Lower leg skin (tissue), 4 donors: ENCODE results near the gene SYNGR2. TPM values are rescaled to one million over a fixed set of nuclear protein-coding genes. Genes with fewer than 3 reads are reported as not detected.
A peak's percentile ranks its signal among the peaks of the same experiment; 100 is the strongest.

Experiments used
- DNase-seq, 2 donors: peaks; one replicate each; pipeline ENCODE4 v3.0.0-alpha.2; 2019; ENCODE audit warnings: low spot score in 2 of 2
- H3K4me3 ChIP-seq: fragments of 200-600 bp; sonication (generic); 2 replicates; pipeline ENCODE4 v1.5.1; 2017; ENCODE audit warnings: mild to moderate bottlenecking, low read depth; ENCODE audit not compliant: poor library complexity, severe bottlenecking
- POLR2A ChIP-seq, 2 donors: fragments of 450-650 bp; IDR thresholded peaks; one replicate each; pipeline ENCODE4 v1.6.1; 2016 to 2017; ENCODE audit warnings: antibody characterized with exemption in 2 of 2, mild to moderate bottlenecking in 1 of 2, moderate library complexity in 1 of 2
- WGBS, 2 donors: methylation state at CpG; one replicate each; pipeline ENCODE4 v1.1.5; 2018; 5-methylcytosine and 5-hydroxymethylcytosine counted together
- intact Hi-C: fragments of 100-400 bp; cut with DNase I; formaldehyde crosslinking; loops from one replicate; pipeline ENCODE4 v1.15.0; 2023; ENCODE audit warnings: low total_unique reads
- total RNA-seq, 4 donors: library from RNA; depleted of rRNA; stranded (reverse); fragments of >200 nt; gene quantifications; one replicate each; pipeline ENCODE4 v1.1.0, GENCODE V29; 2016
- TF ChIP-seq, protein P1 (sequence below), 3 donors: fragments of 450-650 bp; IDR thresholded peaks; one replicate each; pipeline ENCODE4 v1.5.1; 2016; ENCODE audit warnings: antibody characterized with exemption in 3 of 3, mild to moderate bottlenecking in 3 of 3, moderate library complexity in 2 of 3

The SYNGR2 gene
- total RNA-seq, 4 donors from 2014 or later: 97.9 to 169 (median 144) TPM

GRCh38 chr17:78128551-78129350 lies 39.6 kb upstream of the SYNGR2 start, which contains the start of gene TMC6:
TMC6 (minus strand) TSS chr17:78128755; CDS start chr17:78126832, 1,923 bp downstream.
- WGBS, 2 donors: 3 to 12% methylated on average over 25 to 47 of the region's 54 CpGs
- peak in 1 of 2 donors; percentile 89 for DNase-seq
- peak within 1 kb of the TSS; percentile 65 for H3K4me3 ChIP-seq
- TF ChIP-seq, protein P1, sequence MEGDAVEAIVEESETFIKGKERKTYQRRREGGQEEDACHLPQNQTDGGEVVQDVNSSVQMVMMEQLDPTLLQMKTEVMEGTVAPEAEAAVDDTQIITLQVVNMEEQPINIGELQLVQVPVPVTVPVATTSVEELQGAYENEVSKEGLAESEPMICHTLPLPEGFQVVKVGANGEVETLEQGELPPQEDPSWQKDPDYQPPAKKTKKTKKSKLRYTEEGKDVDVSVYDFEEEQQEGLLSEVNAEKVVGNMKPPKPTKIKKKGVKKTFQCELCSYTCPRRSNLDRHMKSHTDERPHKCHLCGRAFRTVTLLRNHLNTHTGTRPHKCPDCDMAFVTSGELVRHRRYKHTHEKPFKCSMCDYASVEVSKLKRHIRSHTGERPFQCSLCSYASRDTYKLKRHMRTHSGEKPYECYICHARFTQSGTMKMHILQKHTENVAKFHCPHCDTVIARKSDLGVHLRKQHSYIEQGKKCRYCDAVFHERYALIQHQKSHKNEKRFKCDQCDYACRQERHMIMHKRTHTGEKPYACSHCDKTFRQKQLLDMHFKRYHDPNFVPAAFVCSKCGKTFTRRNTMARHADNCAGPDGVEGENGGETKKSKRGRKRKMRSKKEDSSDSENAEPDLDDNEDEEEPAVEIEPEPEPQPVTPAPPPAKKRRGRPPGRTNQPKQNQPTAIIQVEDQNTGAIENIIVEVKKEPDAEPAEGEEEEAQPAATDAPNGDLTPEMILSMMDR (IDR thresholded peaks at IDR 0.05): no peak
- intact Hi-C loops: no loop called here

GRCh38 chr17:78129351-78130089 lies 38.9 kb upstream of the SYNGR2 start:
- 70 to 77% methylated on average over 4 of the region's 4 CpGs for WGBS, 2 donors
- DNase-seq: no peak
- no peak overlapping the region for H3K4me3 ChIP-seq
- intact Hi-C loops: no loop called here
- TF ChIP-seq, protein P1 (IDR thresholded peaks at IDR 0.05): no peak
- TF ChIP-seq POLR2A (IDR thresholded peaks at IDR 0.05): no peak

- TF ChIP-seq, protein P1 (IDR thresholded peaks at IDR 0.05): no peak
- no peak for TF ChIP-seq POLR2A (IDR thresholded peaks at IDR 0.05)
- intact Hi-C loops: no loop called here
- no peak overlapping the region for H3K4me3 ChIP-seq
- WGBS, 2 donors: 44 to 50% methylated on average over 5 of the region's 5 CpGs
- DNase-seq: no peak
Observed at GRCh38 chr17:78130090-78130436, 38.3 kb upstream of the SYNGR2 start.

DNA sequence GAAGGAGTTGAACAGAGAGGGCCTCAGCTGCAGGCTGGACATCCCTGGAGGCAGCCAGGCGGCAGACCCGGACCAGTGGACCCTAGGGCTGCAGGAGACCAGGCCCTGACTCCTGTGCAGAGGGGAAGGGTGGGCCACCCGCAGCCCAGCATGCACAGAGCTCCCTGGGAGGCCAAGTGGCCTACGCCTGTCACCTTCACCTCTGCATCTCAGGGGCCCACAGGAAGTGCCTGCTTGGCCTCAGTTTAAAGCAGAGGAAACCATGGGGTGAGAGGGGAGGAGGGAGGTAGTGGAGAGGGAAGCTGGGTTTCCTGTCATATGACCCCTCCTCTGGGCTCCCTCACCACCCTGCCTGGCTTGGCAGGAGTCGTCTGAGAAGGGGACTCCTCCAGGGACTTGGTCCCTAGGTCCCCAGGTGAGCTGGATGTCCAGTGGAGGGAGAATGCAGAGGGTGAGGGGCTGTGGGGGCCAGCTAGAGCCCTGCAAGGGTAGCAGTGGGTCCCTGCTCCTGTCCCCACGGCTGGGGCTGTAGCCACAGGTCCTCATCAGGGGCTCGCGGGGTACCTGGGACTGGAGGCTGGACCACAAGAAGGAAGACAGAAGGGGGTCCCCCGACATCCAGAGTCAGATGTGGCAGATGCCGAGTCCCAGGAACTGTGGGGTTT lies 37.8 kb upstream of the SYNGR2 start, which contains the start of gene TMC8:
Gene TMC8 (plus strand): TSS at position 335 of the 665 bp plus-strand sequence. CDS start 818 bp downstream, outside the sequence.
- WGBS, 2 donors: 73 to 80% methylated on average over 9 of the region's 10 CpGs
- intact Hi-C loops: no loop called here
- no peak within 1 kb of the TSS for H3K4me3 ChIP-seq
- DNase-seq: peak in 1 of 2 donors; percentile 87
- TF ChIP-seq, protein P1 (IDR thresholded peaks at IDR 0.05): no peak
- no peak for TF ChIP-seq POLR2A (IDR thresholded peaks at IDR 0.05)

DNA sequence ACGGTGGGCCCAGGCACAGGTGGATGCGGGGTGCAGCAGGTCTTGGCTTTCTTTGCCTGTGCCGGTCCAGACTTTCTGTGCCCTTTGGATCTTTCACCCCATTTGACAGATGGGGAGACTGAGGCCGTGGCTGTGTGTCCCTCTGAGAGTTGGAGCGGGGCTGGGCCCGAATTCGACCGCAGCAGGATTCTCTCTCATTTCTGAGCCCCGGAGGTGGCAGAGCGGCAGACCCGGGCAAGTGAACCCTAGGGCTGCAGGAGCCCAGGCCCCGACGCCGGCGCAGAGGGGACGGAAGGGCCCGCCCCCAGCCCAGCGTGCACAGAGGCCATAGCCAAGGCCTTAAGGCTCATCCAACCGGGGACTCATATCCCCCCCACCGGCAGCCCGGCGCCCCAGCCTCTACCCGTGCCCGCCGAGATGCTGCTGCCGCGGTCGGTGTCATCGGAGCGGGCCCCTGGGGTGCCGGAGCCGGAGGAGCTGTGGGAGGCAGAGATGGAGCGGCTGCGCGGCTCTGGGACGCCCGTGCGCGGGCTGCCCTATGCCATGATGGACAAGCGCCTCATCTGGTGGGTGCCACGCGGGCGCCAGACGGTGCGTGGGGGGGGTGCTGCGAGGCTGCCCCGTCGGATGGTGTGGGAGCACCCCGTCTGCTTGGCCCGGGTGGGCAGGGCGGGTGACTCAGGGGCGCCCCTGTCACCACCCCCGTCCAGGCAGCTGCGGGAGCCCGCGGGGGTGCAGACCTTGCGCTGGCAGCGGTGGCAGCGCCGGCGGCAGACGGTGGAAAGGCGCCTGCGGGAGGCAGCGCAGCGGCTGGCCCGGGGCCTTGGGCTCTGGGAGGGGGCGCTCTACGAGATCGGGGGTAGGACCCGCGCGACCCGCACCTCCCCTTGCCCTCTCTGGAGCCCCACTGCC lies 37.0 kb upstream of the SYNGR2 start:
- WGBS, 2 donors: 28 to 51% methylated on average over 23 to 53 of the region's 74 CpGs
- peak in 1 of 2 donors; percentile 85 for DNase-seq
- no peak overlapping the region for H3K4me3 ChIP-seq
- TF ChIP-seq, protein P1 (IDR thresholded peaks at IDR 0.05): no peak
- TF ChIP-seq POLR2A (IDR thresholded peaks at IDR 0.05): no peak
- intact Hi-C loops: no loop called here
